IMR-90 (cell line): ENCODE measurements around the gene ADISSP. TPM values are rescaled to one million over a fixed set of nuclear protein-coding genes. Genes with fewer than 3 reads are reported as not detected.

Experiments used
- ATAC-seq: fragments of 200-7000 bp; cut with Tn5 transposase; 2 replicates; pipeline ENCODE4 v1.9.1; 2020; ENCODE audit warnings: low read depth, mild to moderate bottlenecking, moderate library complexity
- BruUV-seq: library from RNA; stranded (reverse); fragments of 400-500 nt; replicated peaks from 2 replicates; lab custom pipeline; 2021; lab: Mats Ljungman, UMichigan
- CTCF ChIA-PET: fragments of 300-600 bp; formaldehyde crosslinking; extraction: SDS; loops from one replicate; lab custom pipeline; 2021; ENCODE audit warnings: antibody characterized with exemption; lab: Yijun Ruan, JAX
- POLR2A ChIA-PET: fragments of 300-600 bp; sonication (Branson Sonifier 250); formaldehyde crosslinking; loops from one replicate; lab custom pipeline; 2022; ENCODE audit warnings: antibody characterized with exemption; ENCODE audit not compliant: unreplicated experiment; lab: Charles Lee
- DNase-seq: peaks from one replicate; pipeline ENCODE4 v3.0.0; 2013
- H2AFZ ChIP-seq: replicated peaks from 2 replicates; pipeline ENCODE3; 2013; ENCODE audit warnings: low read length, mild to moderate bottlenecking; ENCODE audit not compliant: poor library complexity
- H2AK5ac ChIP-seq: 2 replicates; pipeline ENCODE4 v1.6.1; 2013; ENCODE audit warnings: low read depth, low read length, inconsistent platforms
- H2AK9ac ChIP-seq: replicated peaks from 2 replicates; pipeline ENCODE3; 2013; ENCODE audit warnings: mild to moderate bottlenecking, low read depth, low read length, moderate library complexity; ENCODE audit not compliant: poor library complexity
- H2BK120ac ChIP-seq: 2 replicates; pipeline ENCODE4 v1.6.1; 2013; ENCODE audit warnings: low read depth, low read length, inconsistent platforms
- H2BK15ac ChIP-seq: 3 replicates; pipeline ENCODE4 v1.6.1; 2013; ENCODE audit warnings: low read depth, low read length, inconsistent platforms
- H2BK20ac ChIP-seq: 2 replicates; pipeline ENCODE4 v1.6.1; 2013; ENCODE audit warnings: low read depth, mild to moderate bottlenecking, inconsistent platforms, low read length, moderate library complexity
- H2BK5ac ChIP-seq: 2 replicates; pipeline ENCODE4 v1.6.1; 2013; ENCODE audit warnings: mild to moderate bottlenecking, low read depth, low read length, inconsistent platforms; ENCODE audit not compliant: poor library complexity, severe bottlenecking
- H3K14ac ChIP-seq: replicated peaks from 2 replicates; pipeline ENCODE4 v1.6.1; 2013; ENCODE audit warnings: low read depth, low read length, inconsistent platforms
- H3K18ac ChIP-seq: 2 replicates; pipeline ENCODE4 v1.6.1; 2013; ENCODE audit warnings: low read depth, low read length, control low read depth
- H3K23ac ChIP-seq: 2 replicates; pipeline ENCODE4 v1.6.1; 2013; ENCODE audit warnings: low read depth, low read length, inconsistent platforms
- H3K27ac ChIP-seq: 2 replicates; pipeline ENCODE4 v1.5.1; 2013; ENCODE audit warnings: mild to moderate bottlenecking, control low read depth, low read length; ENCODE audit not compliant: insufficient read depth
- H3K27me3 ChIP-seq: 2 replicates; pipeline ENCODE4 v1.6.1; 2013; ENCODE audit warnings: low read length; ENCODE audit not compliant: control insufficient read depth, insufficient read depth
- H3K36me3 ChIP-seq: 2 replicates; pipeline ENCODE4 v1.6.1; 2013; ENCODE audit warnings: low read length, mixed read lengths; ENCODE audit not compliant: control insufficient read depth, insufficient read depth
- H3K4ac ChIP-seq: 2 replicates; pipeline ENCODE4 v1.6.1; 2013; ENCODE audit warnings: low read depth, low read length, inconsistent platforms
- H3K4me1 ChIP-seq: 2 replicates; pipeline ENCODE4 v1.6.1; 2013; ENCODE audit warnings: low read length, mixed read lengths; ENCODE audit not compliant: control insufficient read depth, insufficient read depth
- H3K4me2 ChIP-seq: 2 replicates; pipeline ENCODE4 v1.6.1; 2013; ENCODE audit warnings: low read depth, mild to moderate bottlenecking, control low read depth, low read length, moderate library complexity
- H3K4me3 ChIP-seq: 2 replicates; pipeline ENCODE4 v1.5.1; 2013; ENCODE audit warnings: low read depth, mild to moderate bottlenecking, control low read depth, low read length, moderate library complexity; ENCODE audit not compliant: insufficient read depth
- H3K56ac ChIP-seq: 2 replicates; pipeline ENCODE4 v1.6.1; 2013; ENCODE audit warnings: low read length, inconsistent platforms; ENCODE audit not compliant: insufficient read depth; ENCODE audit errors: extremely low read depth
- H3K79me1 ChIP-seq, 2 experiments: 2 replicates each; pipeline ENCODE4 v1.6.1; 2013; ENCODE audit warnings: low read length in 2 of 2, inconsistent platforms in 1 of 2, low read depth in 1 of 2
- H3K9ac ChIP-seq: 2 replicates; pipeline ENCODE4 v1.6.1; 2013; ENCODE audit warnings: low read depth, low read length, control low read depth
- H3K9me1 ChIP-seq: 2 replicates; pipeline ENCODE4 v1.6.1; 2013; ENCODE audit warnings: low read length, inconsistent platforms; ENCODE audit not compliant: insufficient read depth
- H3K9me3 ChIP-seq: 2 replicates; pipeline ENCODE4 v1.6.1; 2013; ENCODE audit warnings: low read length; ENCODE audit not compliant: control insufficient read depth, insufficient read depth
- H4K20me1 ChIP-seq: 2 replicates; pipeline ENCODE4 v1.6.1; 2013; ENCODE audit warnings: low read length, inconsistent platforms; ENCODE audit not compliant: insufficient read depth
- H4K5ac ChIP-seq: 2 replicates; pipeline ENCODE4 v1.6.1; 2013; ENCODE audit warnings: mild to moderate bottlenecking, low read depth, low read length, control low read depth
- H4K8ac ChIP-seq, 2 experiments: 2 replicates each; pipeline ENCODE4 v1.6.1; 2013; ENCODE audit warnings: low read depth in 2 of 2, low read length in 2 of 2, control low read depth in 1 of 2, inconsistent platforms in 1 of 2
- H4K91ac ChIP-seq: 2 replicates; pipeline ENCODE4 v1.6.1; 2013; ENCODE audit warnings: low read depth, low read length, inconsistent platforms; ENCODE audit not compliant: insufficient read depth
- CEBPB ChIP-seq: IDR thresholded peaks from 2 replicates; pipeline ENCODE4 v1.6.1; 2012; ENCODE audit warnings: low read depth, low read length, improper control_type of control experiment
- CHD1 ChIP-seq: IDR thresholded peaks from 2 replicates; pipeline ENCODE4 v1.6.1; 2012; ENCODE audit warnings: low read depth, low read length, improper control_type of control experiment
- CTCF ChIP-seq: conservative IDR thresholded peaks from 2 replicates; pipeline ENCODE4 v1.5.1; 2012; ENCODE audit warnings: mild to moderate bottlenecking, low read depth, low read length, improper control_type of control experiment
- ELK1 ChIP-seq: fragments of 150-350 bp; IDR thresholded peaks from 2 replicates; pipeline ENCODE4 v1.6.1; 2016; ENCODE audit warnings: low read depth, mild to moderate bottlenecking, low read length, moderate library complexity, borderline replicate concordance
- FOS ChIP-seq: fragments of 150-350 bp; IDR thresholded peaks from 2 replicates; pipeline ENCODE4 v1.6.1; 2016; ENCODE audit warnings: low read depth, low read length
- MAFK ChIP-seq: IDR thresholded peaks from 2 replicates; pipeline ENCODE4 v1.6.1; 2012; ENCODE audit warnings: low read depth, low read length, improper control_type of control experiment
- MAZ ChIP-seq: IDR thresholded peaks from 2 replicates; pipeline ENCODE4 v1.6.1; 2012; ENCODE audit warnings: low read depth, mild to moderate bottlenecking, low read length, improper control_type of control experiment, moderate library complexity, borderline replicate concordance
- MXI1 ChIP-seq: IDR thresholded peaks from 2 replicates; pipeline ENCODE4 v1.6.1; 2012; ENCODE audit warnings: low read depth, mild to moderate bottlenecking, low read length, moderate library complexity, borderline replicate concordance
- NFE2L2 ChIP-seq: fragments of 150-350 bp; IDR thresholded peaks from 2 replicates; pipeline ENCODE4 v1.6.1; 2016; ENCODE audit warnings: low read depth, mild to moderate bottlenecking, low read length
- POLR2A ChIP-seq: IDR thresholded peaks from 2 replicates; pipeline ENCODE4 v1.6.1; 2012; ENCODE audit warnings: mild to moderate bottlenecking, low read depth, low read length
- RAD21 ChIP-seq: IDR thresholded peaks from 2 replicates; pipeline ENCODE4 v1.6.1; 2012; ENCODE audit warnings: low read length, improper control_type of control experiment
- RCOR1 ChIP-seq: IDR thresholded peaks from 2 replicates; pipeline ENCODE4 v1.6.1; 2012; ENCODE audit warnings: mild to moderate bottlenecking, low read length, improper control_type of control experiment; ENCODE audit not compliant: insufficient replicate concordance
- RFX5 ChIP-seq: IDR thresholded peaks from 2 replicates; pipeline ENCODE4 v1.8.0; 2012; ENCODE audit warnings: low read depth, mild to moderate bottlenecking, low read length, moderate library complexity
- SMC3 ChIP-seq: fragments of 150-350 bp; IDR thresholded peaks from 2 replicates; pipeline ENCODE4 v1.6.1; 2016; ENCODE audit warnings: low read depth, mild to moderate bottlenecking, antibody characterized with exemption, low read length, moderate library complexity
- USF2 ChIP-seq: fragments of 150-350 bp; IDR thresholded peaks from 2 replicates; pipeline ENCODE4 v1.6.1; 2017; ENCODE audit warnings: mild to moderate bottlenecking, antibody characterized with exemption, low read length, low read depth
- WGBS, 2 experiments: methylation state at CpG; one replicate each; pipeline versions ENCODE4 v1.1.5 to v1.1.7; 2013; ENCODE audit warnings: missing lambda C conversion rate in 2 of 2; ENCODE audit not compliant: insufficient read length in 1 of 2; ENCODE audit errors: extremely low coverage in 2 of 2; 5-methylcytosine and 5-hydroxymethylcytosine counted together
- dilution Hi-C: fragments of 300-500 bp; cut with HindIII; formaldehyde crosslinking; loops from one replicate; pipeline ENCODE4 v1.14.3; 2018; ENCODE audit warnings: low sequenced_read_pairs; ENCODE audit not compliant: unreplicated experiment
- in situ Hi-C: fragments of 300-500 bp; cut with MboI; formaldehyde crosslinking; loops from 3 replicates; pipeline ENCODE4 v1.14.3; 2019; ENCODE audit warnings: low sequenced_read_pairs, inconsistent platforms, mixed read lengths
- intact Hi-C: fragments of 100-400 bp; cut with micrococcal nuclease; formaldehyde crosslinking; loops from 2 replicates; pipeline ENCODE4 v1.10.0; 2022
- polyA plus RNA-seq, 3 experiments: library from polyadenylated mRNA; depleted of rRNA; stranded (reverse); fragments of >200 nt; gene quantifications; 2 replicates each; pipeline ENCODE4 v1.2.3, GENCODE V29; 2012; ENCODE audit warnings: low replicate concordance in 1 of 3
- total RNA-seq: library from RNA; depleted of rRNA; stranded (reverse); fragments of >200 nt; gene quantifications from 2 replicates; pipeline ENCODE4 v1.2.3, GENCODE V29; 2012

ADISSP gene
- total and polyA plus RNA-seq, 2 of the 4 experiments (the other 2 are of a cell fraction) = 31.9 to 58.2 TPM

- peaks cover 16% of the 10 kb centered on the region for H3K4me1 ChIP-seq
- in situ Hi-C loops (loop anchor here (10.0 kb wide), 1 partner anchor 300 kb away; no protein-coding TSS in a partner anchor), intact Hi-C loops (no loop called here), dilution Hi-C loops (no loop called here)
- peak overlapping the region; percentile 3; the same call in 1 of the 2 replicates for H3K4ac ChIP-seq
- peak overlapping the region; percentile 99; the same call in 1 of the 2 replicates for H3K4me2 ChIP-seq
- H2AK9ac ChIP-seq = no peak overlapping the region
- H3K79me1 ChIP-seq = peaks cover 7 to 40% of the 10 kb centered on the region in 2 experiments; a peak in 3 of 4 replicates
- H4K5ac ChIP-seq = no peak overlapping the region
- H2AFZ ChIP-seq = no peak overlapping the region
- H3K4me3 ChIP-seq = no peak overlapping the region
- H3K9ac ChIP-seq = peak overlapping the region; percentile 24; the same call in 1 of the 2 replicates
- H2AK5ac ChIP-seq = no peak overlapping the region
- DNase-seq (no peak), ATAC-seq (no peak)
- H2BK15ac ChIP-seq = no peak overlapping the region
- ChIA-PET POLR2A (interaction anchor here (0.5 kb wide), 2 partner anchors 51 to 68 kb away, joined by 3 to 5 read pairs; no protein-coding TSS in a partner anchor), CTCF (no interaction called here)
- H2BK5ac ChIP-seq = no peak overlapping the region
- H3K27ac ChIP-seq = no peak overlapping the region
- H3K18ac ChIP-seq = no peak overlapping the region
- peak overlapping the region; percentile 24; the same call in 1 of the 2 replicates for H3K14ac ChIP-seq
- peaks cover 11% of the 10 kb centered on the region for H3K36me3 ChIP-seq
- WGBS, 2 experiments = 89% methylated on average over 9 of the region's 17 CpGs; no CpG with 5 or more reads in 1 of the 2 experiments
- H2BK20ac ChIP-seq = no peak overlapping the region
- peaks cover 50% of the 10 kb centered on the region for H4K20me1 ChIP-seq
- no peak overlapping the region for H2BK120ac ChIP-seq
- H3K9me1 ChIP-seq = peaks cover 12% of the 10 kb centered on the region
- no peak overlapping the region for H3K56ac ChIP-seq
- H3K23ac ChIP-seq = peak overlapping the region; percentile 28; the same call in 1 of the 2 replicates
- H3K27me3 ChIP-seq = no peaks in the 10 kb centered on the region
- no peak overlapping the region for H4K91ac ChIP-seq
- H4K8ac ChIP-seq = no peak overlapping the region
- no peaks in the 10 kb centered on the region for H3K9me3 ChIP-seq
- TSS peak; percentile 93 for BruUV-seq
- no peak for TF ChIP-seq CHD1
- TF ChIP-seq SMC3 = no peak
- TF ChIP-seq FOS = no peak
- TF ChIP-seq RCOR1 = no peak
- no peak for TF ChIP-seq CTCF
- no peak for TF ChIP-seq USF2
- TF ChIP-seq MAFK = no peak
- TF ChIP-seq RAD21 = no peak
- no peak for TF ChIP-seq RFX5
- no peak for TF ChIP-seq MAZ
- TF ChIP-seq NFE2L2 = no peak
- TF ChIP-seq CEBPB = no peak
- no peak for TF ChIP-seq ELK1
- TF ChIP-seq POLR2A = no peak
- TF ChIP-seq MXI1 = no peak
These were observed 16.8 kb upstream of the ADISSP start for GRCh38 chr20:3784216-3784853.
